CD4-positive, alpha-beta T cell treated with Interleukin-17A for 1 hour (primary cell): Measurements from ENCODE around the gene BTBD3.

Source experiments
- DNase-seq: peaks from one replicate; pipeline ENCODE4 v3.0.0-alpha.2; 2020

The BTBD3 gene

DNA sequence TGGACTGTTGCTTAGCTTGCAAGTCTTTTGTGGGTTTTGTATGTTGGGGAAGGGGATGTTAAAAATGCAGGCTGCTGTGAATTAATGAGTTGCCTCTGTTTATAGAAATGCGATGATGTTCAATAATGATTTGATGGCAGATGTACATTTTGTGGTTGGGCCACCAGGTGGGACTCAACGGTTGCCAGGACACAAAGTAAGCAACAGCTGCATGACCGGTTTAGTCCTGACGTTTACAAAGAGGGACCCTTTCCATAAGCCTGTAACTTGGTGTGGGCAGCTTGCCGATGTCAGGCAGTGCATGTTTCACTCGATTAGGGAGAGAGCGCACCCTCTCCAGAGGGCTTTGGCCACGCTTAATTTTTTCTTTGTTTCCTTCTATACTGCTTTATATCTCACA, 1.3 kb downstream of the BTBD3 start:
- no peak for DNase-seq

DNA sequence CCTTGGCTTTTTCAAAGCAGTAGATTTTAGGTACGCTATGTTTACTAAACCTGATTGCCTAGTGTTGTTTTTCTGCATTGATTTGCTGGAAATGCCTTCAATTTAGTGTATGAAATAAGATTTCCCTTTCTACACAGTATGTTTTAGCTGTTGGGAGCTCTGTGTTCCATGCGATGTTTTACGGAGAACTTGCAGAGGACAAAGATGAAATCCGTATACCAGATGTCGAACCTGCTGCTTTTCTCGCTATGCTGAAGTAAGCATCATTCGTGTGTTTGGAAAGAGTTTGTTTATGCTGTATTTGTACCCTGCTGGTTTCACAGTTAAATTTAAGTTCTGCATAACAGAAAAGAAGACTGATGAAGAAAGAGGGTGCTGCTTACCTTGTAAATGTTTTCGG, 1.9 kb downstream of the BTBD3 start:
- DNase-seq = no peak

DNA sequence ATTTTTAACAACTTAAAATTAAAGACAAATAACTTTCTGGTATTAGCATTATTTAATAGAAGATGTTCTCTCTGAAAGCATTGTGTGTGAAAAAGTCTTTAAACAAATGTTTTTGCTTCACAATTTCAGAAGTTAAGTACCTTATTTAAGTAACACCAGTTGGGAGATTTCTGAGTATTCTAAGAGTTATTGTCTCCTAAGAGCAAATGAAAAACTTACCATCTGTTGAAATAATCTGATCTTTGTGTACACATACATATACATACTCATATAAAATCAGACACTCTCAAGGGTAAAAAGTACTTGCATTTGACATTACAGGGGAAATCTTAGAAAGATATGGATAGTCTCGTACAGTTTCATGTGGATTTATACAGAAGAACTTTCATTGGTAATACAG, 2.4 kb downstream of the BTBD3 start:
- DNase-seq = no peak

DNA sequence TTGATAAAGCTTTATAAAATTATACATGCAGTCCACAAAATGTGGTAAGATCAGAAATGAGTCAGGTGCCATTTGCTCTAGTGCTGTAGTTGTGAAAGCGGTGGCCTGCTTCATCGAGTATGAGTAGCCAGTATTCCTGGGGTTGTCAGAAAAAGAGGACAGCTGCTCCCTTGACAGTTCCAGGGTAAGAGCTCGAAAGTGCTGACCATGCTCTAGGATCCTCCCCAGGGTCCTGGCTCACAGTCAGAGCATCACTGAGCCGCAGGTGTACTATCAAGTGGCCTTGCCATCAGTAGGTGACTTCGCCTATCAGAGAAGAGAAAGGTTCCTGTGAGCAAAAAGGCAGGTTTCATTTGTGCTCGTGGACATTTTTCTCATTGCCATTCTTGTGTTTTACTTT, 3.6 kb downstream of the BTBD3 start:
- DNase-seq = no peak

DNA sequence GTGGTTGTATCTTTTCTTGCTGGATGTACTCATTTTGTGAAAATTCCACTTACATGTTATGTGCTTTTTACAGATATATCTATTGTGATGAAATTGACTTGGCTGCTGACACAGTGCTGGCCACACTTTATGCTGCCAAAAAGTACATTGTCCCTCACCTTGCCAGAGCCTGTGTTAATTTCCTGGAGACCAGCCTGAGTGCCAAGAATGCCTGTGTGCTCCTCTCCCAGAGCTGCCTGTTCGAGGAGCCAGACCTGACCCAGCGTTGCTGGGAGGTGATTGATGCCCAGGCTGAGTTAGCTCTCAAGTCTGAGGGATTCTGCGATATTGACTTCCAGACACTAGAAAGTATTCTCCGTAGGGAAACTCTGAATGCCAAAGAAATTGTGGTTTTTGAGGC, 4.9 kb downstream of the BTBD3 start:
- no peak for DNase-seq

DNA sequence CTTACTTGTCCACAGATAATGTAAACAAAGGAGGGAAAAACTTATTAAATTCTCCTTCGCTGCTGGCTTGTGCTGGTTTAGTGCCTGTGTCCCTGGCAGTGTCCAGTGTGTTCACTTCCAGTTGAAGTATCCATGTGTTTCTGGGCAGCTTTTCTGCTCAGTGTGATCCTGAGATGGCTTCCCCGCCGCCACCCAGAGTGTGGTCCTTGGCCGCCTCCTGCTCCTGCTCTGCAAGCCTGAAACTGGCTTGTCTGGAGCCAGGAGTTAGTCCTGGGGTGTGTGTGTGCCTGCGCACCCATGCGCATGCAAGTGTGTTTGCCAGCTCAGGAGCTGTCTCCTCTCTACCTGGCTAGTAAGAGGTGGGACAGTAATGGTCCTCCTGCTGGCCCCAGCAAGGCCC, 7.2 kb downstream of the BTBD3 start:
- no peak for DNase-seq

DNA sequence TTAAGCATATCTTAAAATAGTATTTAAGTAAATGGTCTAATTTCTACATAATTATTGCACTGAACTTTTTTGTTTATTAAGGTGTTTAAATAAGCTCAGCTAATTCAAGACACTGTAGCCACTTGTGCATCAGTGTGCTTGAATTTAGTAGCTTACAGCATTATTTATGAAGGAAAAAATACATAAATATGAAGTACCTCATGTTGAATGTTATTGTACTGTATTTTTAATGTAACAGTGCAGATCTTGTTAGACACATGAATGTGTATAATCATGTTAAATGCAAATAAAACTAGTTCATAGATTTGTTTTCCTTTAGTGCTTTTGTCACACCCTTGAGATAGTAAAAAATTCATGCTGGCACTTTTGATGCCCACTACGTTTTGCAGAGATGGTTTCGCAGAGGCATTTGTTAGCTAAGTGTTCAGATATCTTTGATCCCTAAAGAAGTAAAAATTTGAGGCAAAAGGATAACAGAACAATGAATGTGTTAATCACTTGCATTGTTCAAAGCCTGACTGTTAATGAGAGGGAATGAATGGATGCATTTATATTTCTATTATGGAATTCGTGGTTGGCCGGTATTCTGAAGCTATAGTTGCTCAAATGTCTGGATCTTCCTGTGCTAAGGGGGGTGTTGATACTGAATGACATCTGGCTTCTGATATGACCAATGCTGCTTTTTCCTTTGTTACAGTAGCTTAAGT, 8.8 kb downstream of the BTBD3 start:
- no peak for DNase-seq

DNA sequence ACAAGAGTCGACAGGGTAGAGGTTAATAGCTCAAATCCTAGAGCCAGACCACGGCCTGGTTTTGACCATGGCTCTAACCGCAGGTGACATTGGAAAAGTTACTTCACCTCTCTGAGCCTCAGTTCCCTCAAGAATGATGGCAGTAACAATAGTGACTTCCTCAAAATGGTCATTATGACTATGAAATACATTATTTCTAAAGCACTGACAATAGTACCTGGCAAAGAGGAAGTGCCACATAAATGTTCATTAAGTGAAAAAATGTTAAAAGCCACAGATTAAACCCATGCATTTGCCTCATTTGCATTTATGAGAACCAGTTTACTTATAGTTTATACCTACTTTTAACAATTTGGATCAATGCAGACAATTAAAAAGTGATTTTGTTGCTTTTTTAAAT, 12.3 kb downstream of the BTBD3 start:
- DNase-seq = no peak

DNA sequence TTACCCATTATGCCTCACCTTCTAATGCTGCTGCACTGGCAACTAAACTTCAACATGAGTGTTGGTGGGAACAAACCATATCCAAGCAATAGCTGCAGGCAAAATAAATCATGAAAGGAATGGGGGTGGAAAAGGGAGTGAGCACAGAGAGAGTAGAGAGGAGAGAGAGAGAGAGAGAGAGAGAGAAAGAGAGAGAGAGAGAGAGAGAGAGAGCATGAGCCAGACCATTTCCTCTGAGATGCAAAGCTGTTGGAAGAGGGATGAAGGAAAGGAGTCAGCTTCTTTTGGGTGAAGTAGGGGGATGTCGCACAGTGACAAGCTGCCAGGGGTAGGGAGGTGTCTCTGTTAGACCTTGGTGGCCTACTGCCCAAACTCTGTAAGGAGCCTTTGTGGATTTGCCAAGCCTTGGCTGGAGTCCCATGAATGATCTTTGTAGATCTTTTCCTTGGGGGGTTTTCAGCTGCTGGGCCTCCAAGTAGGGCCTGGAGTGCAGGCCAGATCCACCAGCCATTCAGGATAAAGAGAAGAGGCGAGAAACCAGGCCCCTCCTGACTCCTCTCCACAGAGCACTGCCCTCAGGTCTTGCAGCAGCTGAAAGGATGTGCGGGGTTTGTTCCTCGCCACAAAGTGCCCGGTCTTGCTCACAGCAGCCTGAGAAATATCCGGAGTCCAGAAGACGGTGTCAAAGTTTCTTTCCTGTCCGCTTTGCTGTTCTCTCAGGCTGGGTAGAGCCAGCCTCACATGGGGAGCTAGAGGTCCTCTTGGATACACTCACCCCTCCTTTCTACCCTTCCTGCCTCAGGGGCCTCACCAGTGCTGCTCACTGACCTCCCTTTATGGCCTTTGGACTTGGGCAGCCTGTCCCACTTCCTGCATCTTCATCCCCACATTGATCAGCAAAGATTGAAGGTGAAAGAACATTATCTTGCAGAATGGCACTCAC, 17.8 kb downstream of the BTBD3 start:
- no peak for DNase-seq

DNA sequence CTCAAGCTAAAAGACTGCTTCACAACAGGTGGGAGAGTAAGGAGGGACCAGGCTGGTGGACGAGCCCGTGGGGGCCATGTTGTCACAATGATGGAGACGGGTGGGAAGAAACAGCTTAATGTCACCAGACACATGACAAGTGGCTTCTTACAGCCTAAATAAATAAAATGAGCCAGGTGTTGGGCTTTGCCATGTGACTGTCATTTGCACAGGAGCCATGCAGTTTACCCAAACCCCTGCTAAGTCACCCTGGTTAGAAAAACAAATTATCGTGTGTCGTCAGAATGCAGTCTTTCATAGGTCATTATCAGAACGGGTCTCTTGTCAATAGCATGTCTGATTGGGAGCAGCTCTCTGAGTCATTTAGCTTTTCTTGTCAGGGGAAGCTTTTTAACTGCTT, 18.5 kb downstream of the BTBD3 start:
- no peak for DNase-seq

DNA sequence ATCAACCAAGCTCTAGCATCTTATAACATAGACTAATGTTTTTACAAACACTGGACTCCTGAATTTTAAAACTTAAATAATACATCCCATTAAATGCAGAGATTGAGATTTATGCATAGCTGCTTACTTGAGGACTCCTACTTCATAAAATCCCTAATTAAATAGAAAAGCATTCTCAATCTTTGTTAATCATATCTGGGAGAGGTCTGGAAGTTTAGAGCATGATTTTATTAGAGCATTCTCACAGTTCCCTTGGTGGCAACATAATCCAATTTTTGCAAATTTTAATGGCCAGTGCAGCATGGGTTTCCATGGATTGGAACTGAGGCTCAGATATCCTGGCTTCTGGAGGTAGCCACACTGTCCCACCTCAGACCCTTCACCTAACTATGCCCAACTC, 19.5 kb downstream of the BTBD3 start:
- no peak for DNase-seq

DNA sequence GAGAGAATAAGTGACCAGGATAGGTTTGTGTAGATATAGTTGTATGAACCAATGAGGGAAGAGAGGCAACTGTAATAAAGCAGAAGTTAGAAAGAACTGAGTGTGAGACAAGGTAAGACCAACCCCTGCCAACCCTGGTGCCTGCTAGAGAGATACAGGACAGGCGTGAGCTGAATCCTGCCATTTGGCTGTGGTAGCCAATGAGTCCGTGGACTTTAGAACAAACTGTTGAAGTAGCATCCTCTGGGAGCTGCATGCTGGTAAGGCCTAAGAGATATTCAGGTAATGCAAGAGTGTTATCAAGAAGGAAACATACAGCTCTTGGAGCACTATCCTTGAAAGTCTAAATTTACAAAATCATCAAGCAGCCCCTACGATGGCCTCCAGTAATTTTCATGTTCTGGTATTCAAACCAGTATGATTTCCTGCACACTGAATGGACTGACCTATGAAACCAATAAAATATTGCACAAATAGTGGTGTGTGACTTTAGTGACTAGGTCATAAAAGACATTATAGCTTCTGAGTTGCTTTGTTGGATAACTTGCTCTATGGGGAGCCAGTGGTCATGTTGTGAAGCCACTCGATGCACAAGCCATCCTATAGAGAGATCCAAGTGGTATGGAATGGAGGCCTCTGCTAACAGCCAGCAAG, 24.0 kb downstream of the BTBD3 start:
- DNase-seq = no peak

DNA sequence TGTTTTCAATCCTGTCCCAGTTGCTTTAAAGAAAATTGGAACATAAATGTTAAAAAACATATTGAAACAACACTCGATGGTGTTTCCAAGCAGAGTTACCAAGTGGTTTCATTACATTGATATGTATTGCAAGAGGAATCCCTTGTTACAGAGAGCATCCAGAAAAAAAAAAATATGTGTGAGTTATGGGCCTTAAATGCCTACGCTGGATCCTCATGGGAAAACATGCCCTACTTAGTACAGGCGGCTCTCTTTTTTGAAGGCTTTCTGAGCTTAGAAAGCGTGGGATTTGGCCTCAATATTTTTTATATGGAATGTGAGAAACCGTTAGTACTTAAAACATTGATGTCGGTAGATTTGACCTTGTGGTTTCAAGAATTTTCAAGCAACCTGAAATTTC, 26.1 kb downstream of the BTBD3 start:
- DNase-seq = no peak

DNA sequence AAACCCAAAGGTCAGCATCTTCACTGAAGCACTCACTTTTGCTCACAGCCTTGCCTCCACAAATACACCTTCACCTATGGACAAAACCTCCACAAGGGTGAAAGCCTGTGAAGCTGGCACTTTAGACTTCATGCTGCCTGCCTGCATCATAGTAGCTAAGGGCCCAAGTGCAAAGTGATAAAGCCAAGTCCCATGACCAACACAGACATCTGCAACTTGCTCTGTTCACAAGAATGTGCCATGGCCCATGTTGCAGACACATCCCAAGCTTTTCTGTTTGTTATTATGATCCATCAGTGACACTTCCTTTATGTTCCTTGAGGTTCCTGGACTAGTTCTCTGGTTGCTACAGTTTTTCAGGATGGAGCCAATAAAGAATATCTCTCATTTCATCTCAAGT, 31.1 kb downstream of the BTBD3 start:
- DNase-seq = no peak

DNA sequence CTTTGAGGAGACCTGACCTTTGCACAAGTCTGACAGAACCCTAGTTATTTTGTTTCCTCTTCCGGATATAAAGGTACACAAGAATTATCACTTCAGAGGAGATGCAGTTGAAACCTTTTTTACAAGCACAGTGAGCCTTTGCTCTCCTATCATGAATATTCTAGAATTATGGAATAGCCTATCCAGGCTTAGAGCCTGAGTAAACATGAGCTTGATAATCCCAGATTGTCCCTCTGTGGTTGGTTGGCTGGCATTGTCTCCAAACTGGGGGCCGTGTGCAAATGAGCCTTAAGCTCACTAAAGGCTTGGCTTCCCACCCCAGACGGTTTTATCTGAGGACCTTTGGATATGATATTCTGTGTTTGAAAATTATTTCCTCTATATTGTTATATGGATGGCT, 32.0 kb downstream of the BTBD3 start:
- no peak for DNase-seq

DNA sequence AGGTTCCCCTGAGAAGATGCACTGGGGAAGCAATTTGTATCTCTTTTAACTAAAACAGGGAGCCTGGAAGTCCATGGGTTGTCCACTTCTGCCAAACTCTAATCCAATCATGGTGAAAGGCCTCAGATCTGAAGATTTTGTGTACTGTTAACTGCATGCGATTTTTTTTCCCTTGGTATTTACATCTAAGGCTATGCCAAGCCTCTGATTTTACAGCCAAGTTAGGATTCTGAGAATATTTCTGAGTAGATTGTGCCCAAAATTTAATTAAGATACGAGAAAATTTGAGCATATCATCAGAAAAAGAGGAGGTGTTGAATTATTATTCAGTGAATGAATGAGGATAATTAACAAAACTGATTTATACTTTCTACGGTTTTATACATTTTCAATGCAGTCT, 34.0 kb downstream of the BTBD3 start:
- no peak for DNase-seq

DNA sequence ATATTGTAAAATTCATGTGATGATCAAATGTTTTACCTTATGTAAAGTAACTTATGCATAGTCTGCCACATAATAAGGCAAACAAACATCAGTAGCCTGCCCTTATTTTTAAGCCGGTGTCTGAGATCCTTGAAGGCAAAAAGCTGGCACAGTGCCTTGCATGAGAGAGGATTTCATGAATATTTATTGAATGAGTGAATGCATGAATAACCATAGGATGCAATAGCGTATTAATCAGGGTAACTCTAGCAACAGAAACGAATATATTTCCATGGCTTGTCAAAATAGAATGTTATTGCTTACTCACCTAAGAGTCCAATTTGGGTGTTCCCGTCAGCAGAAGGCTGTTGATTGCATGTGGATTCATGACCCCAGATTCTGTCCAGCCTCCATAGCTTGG, 34.9 kb downstream of the BTBD3 start:
- DNase-seq = no peak

DNA sequence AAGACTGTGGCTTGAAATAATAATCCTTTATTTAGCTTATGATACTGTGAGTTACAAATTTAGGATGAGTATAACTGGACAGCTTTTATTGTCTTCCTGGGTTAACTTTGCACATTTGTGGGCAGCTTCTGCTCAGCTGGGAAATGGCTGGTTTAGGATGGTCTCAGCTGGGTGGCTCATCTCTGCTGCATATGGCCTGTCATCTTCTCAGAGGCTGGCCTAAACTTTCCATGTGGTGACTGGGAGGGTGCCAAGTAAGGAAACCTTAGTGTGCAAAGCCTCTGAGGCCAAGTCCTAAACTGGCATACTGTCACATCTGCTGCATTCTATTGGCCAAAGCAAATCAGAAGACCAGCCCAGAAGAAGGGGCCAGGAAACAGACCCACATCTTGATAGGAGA, 40.2 kb downstream of the BTBD3 start:
- DNase-seq = no peak

DNA sequence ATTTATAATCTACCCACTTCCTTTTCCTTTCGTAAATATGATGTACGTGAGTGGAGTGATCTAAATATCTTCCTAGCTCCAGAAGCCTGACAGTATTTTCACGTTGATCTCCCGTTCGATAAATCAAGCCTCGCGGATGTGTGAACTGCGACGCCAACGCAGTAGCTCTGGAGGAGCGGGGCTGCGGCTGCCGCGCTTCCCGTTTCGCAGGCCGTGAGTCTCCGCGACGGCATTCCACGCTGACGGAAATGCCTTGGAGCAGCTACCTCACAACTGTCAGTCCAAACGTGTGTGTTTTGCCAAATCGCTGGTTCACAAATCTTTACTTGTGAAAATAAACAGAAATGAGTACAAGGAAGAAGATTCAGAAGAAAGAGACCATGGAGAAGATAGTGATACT, 41.2 kb downstream of the BTBD3 start:
- no peak for DNase-seq

DNA sequence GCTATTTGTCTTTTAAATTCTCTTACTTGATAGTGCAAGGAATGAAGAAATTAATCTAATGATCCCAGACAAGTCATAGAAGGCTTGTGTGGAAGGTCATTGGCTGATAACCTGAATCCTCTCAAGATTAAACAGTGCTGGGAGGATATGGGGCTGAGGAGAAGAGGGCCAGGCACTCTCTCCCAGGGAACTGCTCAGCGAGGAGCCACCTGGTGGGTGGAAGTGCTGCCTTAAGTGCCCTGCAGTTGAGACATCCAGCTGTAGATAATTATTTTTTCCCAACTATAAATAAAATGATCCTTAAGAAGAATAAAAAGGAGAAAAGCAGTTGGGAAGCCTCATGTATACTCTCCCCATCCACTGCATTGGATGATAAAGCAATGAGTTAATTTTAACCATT, 47.9 kb downstream of the BTBD3 start:
- DNase-seq = no peak

DNA sequence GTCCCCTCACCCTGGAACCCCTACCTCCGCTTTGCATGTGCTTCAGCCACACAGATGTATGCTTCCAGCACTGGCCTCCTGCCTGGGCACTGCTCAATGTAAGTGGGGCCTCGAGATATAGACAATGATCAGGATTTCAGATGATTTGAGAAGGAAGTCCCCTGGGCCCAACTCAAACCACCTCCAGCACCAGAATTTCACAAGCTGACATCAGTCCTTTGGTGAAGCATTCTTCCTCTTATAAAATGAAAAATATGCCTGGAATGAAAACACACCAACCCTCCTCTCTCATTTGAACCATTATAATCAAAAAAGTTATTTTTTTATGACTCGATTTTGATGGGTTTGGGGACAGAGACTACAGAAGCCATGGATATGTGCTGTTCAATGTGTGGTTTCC, 48.5 kb downstream of the BTBD3 start:
- no peak for DNase-seq

DNA sequence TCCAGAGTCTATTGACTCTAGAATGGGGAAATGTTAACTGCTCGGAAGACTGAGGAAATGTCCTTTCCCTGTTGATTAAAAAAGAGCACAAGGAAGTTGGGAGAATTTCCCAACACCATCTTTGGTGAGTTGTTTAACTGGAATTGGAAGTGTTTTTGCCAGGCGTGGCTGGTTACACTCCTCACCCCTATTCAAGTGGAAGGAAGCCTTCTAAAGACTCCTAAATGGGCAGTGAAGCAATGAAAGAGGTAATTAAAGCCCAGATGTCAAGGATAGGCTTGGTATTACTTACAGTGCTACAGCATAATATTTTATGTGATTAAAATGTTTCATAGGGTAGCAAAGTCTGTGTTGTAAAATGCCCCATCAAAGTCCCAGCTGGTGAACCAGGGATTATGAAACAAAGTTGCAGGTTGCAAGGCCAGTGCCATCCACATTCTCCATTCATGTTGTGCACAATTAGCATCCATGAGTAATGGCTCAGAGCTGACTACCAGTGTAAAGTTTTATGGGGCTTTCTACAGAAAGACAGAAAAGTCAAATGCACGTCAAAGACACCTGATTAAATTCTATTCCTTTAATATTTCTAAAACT, 52.6 kb downstream of the BTBD3 start:
- DNase-seq = no peak

DNA sequence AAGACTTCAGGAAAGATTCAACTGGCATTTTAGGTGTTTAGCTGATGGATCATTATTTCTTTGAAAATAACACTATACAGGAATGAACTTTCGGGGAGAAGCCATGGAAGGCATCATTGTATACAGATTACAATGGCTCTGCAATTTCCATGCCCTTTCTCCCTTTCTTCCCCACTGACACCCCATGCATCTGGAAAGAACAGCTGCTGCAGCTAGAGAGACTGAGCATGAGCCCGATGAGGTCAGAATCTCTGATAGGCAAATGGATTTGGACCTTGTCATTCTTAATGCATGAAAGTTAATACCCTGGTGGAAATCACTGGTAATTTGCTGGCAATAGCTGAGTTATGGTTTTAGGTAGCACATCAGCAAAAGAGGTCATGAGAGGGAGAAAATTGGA, 54.8 kb downstream of the BTBD3 start:
- no peak for DNase-seq
